Activated T-cell treated with anti-CD3 and anti-CD28 coated beads, Interleukin-2, amount 50 U/mL, for 72 hours (primary cell): ENCODE results near the gene RBFOX2. TPM values are rescaled to one million over a fixed set of nuclear protein-coding genes. Genes with fewer than 3 reads are reported as not detected.
A peak's percentile ranks its signal among the peaks of the same experiment; 100 is the strongest.
"Not testable (repeated sequence)": the region's sequence is repeated elsewhere in the genome, so short reads cannot be mapped to it uniquely, and the experiment has no call there.

Source experiments
- ATAC-seq, 2 donors: fragments of 150-1000 bp; cut with Tn5 transposase; replicated peaks in 1 of 2; 2 replicates each; pipeline ENCODE4 v1.10.0; 2021; ENCODE audit warnings: moderate library complexity in 2 of 2, mild to moderate bottlenecking in 1 of 2
- DNase-seq, 2 donors: peaks; one replicate each; pipeline ENCODE4 v3.0.0; 2021 to 2022; ENCODE audit warnings: mixed read lengths in 1 of 2
- H3K27ac Mint-ChIP-seq: one replicate; pipeline ENCODE4 v1.8.0; 2022; ENCODE audit warnings: mild to moderate bottlenecking, moderate library complexity, mixed read lengths
- H3K27me3 Mint-ChIP-seq: one replicate; pipeline ENCODE4 v1.8.0; 2022; ENCODE audit warnings: low read depth, mixed read lengths
- H3K36me3 Mint-ChIP-seq, 2 donors: one replicate each; pipeline ENCODE4 v1.8.0; 2022; ENCODE audit warnings: mixed read lengths in 2 of 2, mild to moderate bottlenecking in 1 of 2; ENCODE audit not compliant: insufficient read depth in 2 of 2
- H3K4me1 Mint-ChIP-seq: one replicate; pipeline ENCODE4 v1.8.0; 2022; ENCODE audit warnings: low read depth, mixed read lengths
- H3K4me3 Mint-ChIP-seq, 2 donors: one replicate each; pipeline ENCODE4 v1.8.0; 2022; ENCODE audit warnings: mild to moderate bottlenecking in 2 of 2, mixed read lengths in 2 of 2, moderate library complexity in 2 of 2
- H3K9me3 Mint-ChIP-seq, 2 donors: one replicate each; pipeline ENCODE4 v1.8.0; 2022; ENCODE audit warnings: mixed read lengths in 2 of 2
- total RNA-seq, 2 donors: library from RNA; stranded (reverse); gene quantifications; one replicate each; pipeline ENCODE4 v1.2.3, GENCODE V29; 2022

RBFOX2 gene
- total RNA-seq, 2 donors from 2014 or later, result 2.3 to 4.4 TPM

DNA sequence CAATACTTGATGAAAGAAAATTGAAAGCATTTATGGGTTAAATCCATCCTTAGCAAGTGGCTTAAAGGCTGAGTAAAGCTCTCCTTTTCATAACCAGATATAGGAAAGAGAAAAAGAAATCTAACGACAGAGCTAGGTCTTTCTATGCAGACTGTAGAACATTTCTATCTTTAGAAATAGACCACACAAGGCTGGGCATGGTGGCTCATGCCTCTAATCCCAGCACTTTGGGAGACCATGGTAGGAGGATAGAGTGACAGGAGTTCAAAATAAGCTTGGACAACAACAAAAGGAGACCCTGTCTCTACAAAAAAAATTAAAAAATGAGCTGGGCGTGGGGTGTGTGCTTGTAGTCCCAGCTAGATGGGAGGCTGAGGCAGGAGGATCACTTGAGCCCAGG, 220.2 kb downstream of the RBFOX2 start:
- Mint-ChIP-seq H3K27me3 (no peaks in the 10 kb centered on the region), H3K27ac (peak overlapping the region; percentile 43), H3K36me3 (peaks cover 0 to 3% of the 10 kb centered on the region in 2 donors), H3K4me3 (no peak overlapping the region), H3K4me1 (no peaks in the 10 kb centered on the region), H3K9me3 (peaks cover 2 to 4% of the 10 kb centered on the region in 2 donors)
- DNase-seq (no peak), ATAC-seq (no peak)

GRCh38 chr22:35806668-35807067, 222.0 kb downstream of the RBFOX2 start:
- not testable (repeated sequence) for H3K36me3 Mint-ChIP-seq, DNase-seq, H3K9me3 Mint-ChIP-seq, H3K4me1 Mint-ChIP-seq, H3K27me3 Mint-ChIP-seq, H3K27ac Mint-ChIP-seq, ATAC-seq, H3K4me3 Mint-ChIP-seq

DNA sequence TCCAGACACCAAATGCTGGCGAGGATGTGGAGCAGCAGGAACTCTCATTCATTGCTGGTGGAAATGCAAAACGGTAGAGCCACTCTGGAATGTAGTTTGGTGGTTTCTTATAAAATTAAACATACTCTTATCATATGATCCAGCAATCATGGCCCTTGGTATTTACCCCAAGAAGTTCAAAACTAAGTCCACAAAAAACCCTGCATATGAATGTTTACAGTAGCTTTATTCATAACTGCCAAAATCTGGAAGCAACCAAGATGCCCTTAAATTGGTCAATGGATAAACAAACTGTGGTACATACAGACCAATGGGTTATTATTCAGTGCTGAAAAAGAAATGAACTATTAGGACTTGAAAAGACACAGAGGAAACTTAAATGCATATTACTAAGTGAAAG, 223.2 kb downstream of the RBFOX2 start:
- Mint-ChIP-seq H3K27me3 (no peaks in the 10 kb centered on the region), H3K4me1 (peaks cover 5% of the 10 kb centered on the region), H3K4me3 (no peak overlapping the region), H3K36me3 (no peaks in the 10 kb centered on the region), H3K27ac (no peak overlapping the region), H3K9me3 (peaks cover 2% of the 10 kb centered on the region in 2 donors)
- no peak for DNase-seq
- ATAC-seq, result no peak

GRCh38 chr22:35804421-35804820, 224.2 kb downstream of the RBFOX2 start:
- no peak overlapping the region for H3K4me3 Mint-ChIP-seq
- no peaks in the 10 kb centered on the region for H3K36me3 Mint-ChIP-seq
- no peak overlapping the region for H3K27ac Mint-ChIP-seq
- DNase-seq (no peak), ATAC-seq (no peak)
- H3K27me3 Mint-ChIP-seq, result no peaks in the 10 kb centered on the region
- peaks cover 5% of the 10 kb centered on the region for H3K4me1 Mint-ChIP-seq
- peaks cover 0 to 2% of the 10 kb centered on the region in 2 donors for H3K9me3 Mint-ChIP-seq

DNA sequence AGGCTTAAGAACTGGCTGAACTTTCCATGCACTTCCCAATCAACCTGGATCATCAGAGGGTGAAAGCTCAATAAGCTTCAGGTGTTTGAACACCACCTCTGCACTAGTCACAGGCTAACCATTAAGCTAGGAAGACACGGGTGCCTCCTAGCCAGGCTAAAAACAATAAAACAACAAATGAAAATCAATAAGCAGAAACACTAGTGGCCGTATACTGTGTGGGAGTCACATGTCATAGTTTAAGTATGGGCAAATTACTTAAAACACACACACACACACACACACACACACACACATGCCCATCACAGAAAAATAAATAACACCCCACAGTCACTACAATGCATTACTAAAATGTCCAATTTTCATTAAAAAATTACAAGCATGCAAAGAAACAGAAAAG, 225.7 kb downstream of the RBFOX2 start:
- Mint-ChIP-seq H3K27me3 (no peaks in the 10 kb centered on the region), H3K4me1 (peaks cover 5% of the 10 kb centered on the region), H3K27ac (no peak overlapping the region), H3K9me3 (no peaks in the 10 kb centered on the region), H3K4me3 (no peak overlapping the region), H3K36me3 (no peaks in the 10 kb centered on the region)
- no peak for DNase-seq
- no peak for ATAC-seq

GRCh38 chr22:35801301-35801700, 227.3 kb downstream of the RBFOX2 start:
- H3K27me3 Mint-ChIP-seq, DNase-seq, H3K9me3 Mint-ChIP-seq, ATAC-seq, H3K36me3 Mint-ChIP-seq, H3K4me1 Mint-ChIP-seq, H3K4me3 Mint-ChIP-seq, H3K27ac Mint-ChIP-seq: not testable (repeated sequence)

- no peaks in the 10 kb centered on the region for H3K36me3 Mint-ChIP-seq
- DNase-seq (no peak), ATAC-seq (no peak)
- H3K9me3 Mint-ChIP-seq, result no peaks in the 10 kb centered on the region
- H3K27me3 Mint-ChIP-seq, result no peaks in the 10 kb centered on the region
- H3K4me1 Mint-ChIP-seq, result peaks cover 5% of the 10 kb centered on the region
- H3K4me3 Mint-ChIP-seq, result no peak overlapping the region
- no peak overlapping the region for H3K27ac Mint-ChIP-seq
Observed at GRCh38 chr22:35799150-35799549, 229.5 kb downstream of the RBFOX2 start.

GRCh38 chr22:35797411-35797810, 231.2 kb downstream of the RBFOX2 start:
- Mint-ChIP-seq H3K27me3 (no peaks in the 10 kb centered on the region), H3K4me1 (peaks cover 5% of the 10 kb centered on the region), H3K36me3 (no peaks in the 10 kb centered on the region), H3K4me3 (no peak overlapping the region), H3K9me3 (no peaks in the 10 kb centered on the region), H3K27ac (no peak overlapping the region)
- ATAC-seq (no peak), DNase-seq (no peak)

DNA sequence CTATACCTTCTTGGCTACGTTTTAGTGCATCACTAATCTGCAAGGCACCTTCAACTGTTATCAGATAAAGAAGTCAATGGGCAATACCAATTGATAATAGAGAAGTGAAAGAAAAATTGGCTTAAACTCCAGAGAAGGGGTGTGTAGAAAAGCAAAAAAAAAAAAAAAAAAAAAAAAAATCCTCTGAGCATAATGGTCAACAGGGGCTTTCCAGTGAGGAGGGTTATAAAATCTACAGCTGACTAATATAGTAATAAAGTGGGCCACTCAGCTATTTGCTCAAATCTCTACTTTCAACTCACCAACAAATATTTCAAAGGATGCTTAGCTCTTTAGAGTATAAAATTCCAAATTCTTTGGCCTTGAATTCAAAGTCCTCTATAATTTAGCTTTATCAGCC, 233.1 kb downstream of the RBFOX2 start:
- H3K4me3 Mint-ChIP-seq, result no peak overlapping the region
- H3K36me3 Mint-ChIP-seq, result no peaks in the 10 kb centered on the region
- no peaks in the 10 kb centered on the region for H3K9me3 Mint-ChIP-seq
- no peak overlapping the region for H3K27ac Mint-ChIP-seq
- H3K27me3 Mint-ChIP-seq, result no peaks in the 10 kb centered on the region
- H3K4me1 Mint-ChIP-seq, result no peaks in the 10 kb centered on the region
- DNase-seq (no peak), ATAC-seq (no peak)

GRCh38 chr22:35792506-35792905, 236.1 kb downstream of the RBFOX2 start:
- Mint-ChIP-seq H3K27ac (no peak overlapping the region), H3K36me3 (no peaks in the 10 kb centered on the region), H3K4me3 (no peak overlapping the region), H3K4me1 (no peaks in the 10 kb centered on the region), H3K9me3 (no peaks in the 10 kb centered on the region), H3K27me3 (no peaks in the 10 kb centered on the region)
- no peak for ATAC-seq
- no peak for DNase-seq

- H3K36me3 Mint-ChIP-seq, DNase-seq, H3K27me3 Mint-ChIP-seq, H3K4me3 Mint-ChIP-seq, H3K27ac Mint-ChIP-seq, H3K4me1 Mint-ChIP-seq, H3K9me3 Mint-ChIP-seq, ATAC-seq: not testable (repeated sequence)
Observed at GRCh38 chr22:35791788-35792187, 236.8 kb downstream of the RBFOX2 start.

- peaks cover 6% of the 10 kb centered on the region for H3K27me3 Mint-ChIP-seq
Observed at GRCh38 chr22:35785181-35785923, 243.3 kb downstream of the RBFOX2 start.

GRCh38 chr22:35784633-35785032, 244.0 kb downstream of the RBFOX2 start:
- no peak for DNase-seq
- ATAC-seq, result no peak
- H3K4me1 Mint-ChIP-seq, result no peaks in the 10 kb centered on the region
- peaks cover 6% of the 10 kb centered on the region for H3K27me3 Mint-ChIP-seq
- H3K27ac Mint-ChIP-seq, result no peak overlapping the region
- H3K4me3 Mint-ChIP-seq, result no peak overlapping the region
- no peaks in the 10 kb centered on the region for H3K9me3 Mint-ChIP-seq
- no peaks in the 10 kb centered on the region for H3K36me3 Mint-ChIP-seq

More at GRCh38 chr22:35785181-35785923, 243.3 kb downstream of the RBFOX2 start:
- no peak for DNase-seq
- no peak for ATAC-seq
- H3K27ac Mint-ChIP-seq, result no peak overlapping the region
- H3K36me3 Mint-ChIP-seq, result no peaks in the 10 kb centered on the region
- H3K4me3 Mint-ChIP-seq, result no peak overlapping the region
- no peaks in the 10 kb centered on the region for H3K9me3 Mint-ChIP-seq
- H3K4me1 Mint-ChIP-seq, result no peaks in the 10 kb centered on the region

DNA sequence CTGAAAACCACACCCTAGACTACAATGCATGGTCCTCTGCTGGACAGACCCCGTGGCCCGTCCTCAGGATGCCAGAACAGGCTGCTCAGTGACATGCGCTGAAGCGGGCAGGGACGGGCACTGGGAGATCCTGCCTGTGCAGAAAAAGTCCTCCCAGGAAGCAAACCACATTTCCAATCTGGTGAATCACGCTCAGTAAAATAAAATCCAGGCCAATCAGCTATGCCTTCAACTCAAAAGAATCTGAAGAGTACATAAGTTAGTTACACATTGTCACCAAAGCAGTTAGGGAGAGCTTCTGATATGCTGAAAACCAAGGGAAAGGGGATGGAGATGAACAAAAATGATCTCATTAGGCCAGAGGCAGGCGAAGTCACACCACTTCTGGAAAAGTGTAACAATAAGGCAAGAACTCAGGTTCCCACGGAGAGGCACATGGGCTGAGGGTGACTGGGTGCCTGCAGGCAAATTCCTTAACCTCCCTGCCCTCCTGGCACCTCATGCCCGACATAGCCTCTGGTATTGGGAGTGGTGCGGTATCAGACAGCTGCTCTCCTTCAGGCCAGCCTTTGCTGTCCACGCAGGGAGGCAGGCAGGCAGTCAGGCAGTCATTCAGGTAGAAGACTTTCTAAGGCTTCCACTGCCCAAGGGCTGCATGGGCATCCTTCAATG, 244.5 kb downstream of the RBFOX2 start:
- no peak overlapping the region for H3K4me3 Mint-ChIP-seq
- H3K36me3 Mint-ChIP-seq, result no peaks in the 10 kb centered on the region
- peaks cover 6% of the 10 kb centered on the region for H3K27me3 Mint-ChIP-seq
- H3K27ac Mint-ChIP-seq, result no peak overlapping the region
- H3K9me3 Mint-ChIP-seq, result no peaks in the 10 kb centered on the region
- no peaks in the 10 kb centered on the region for H3K4me1 Mint-ChIP-seq
- DNase-seq (no peak), ATAC-seq (no peak)
